Left ventricle myocardium inferior (tissue), 1 donor: ENCODE results near the gene AACS. TPM values are rescaled to one million over a fixed set of nuclear protein-coding genes. Genes with fewer than 3 reads are reported as not detected.
"Not testable (repeated sequence)": the region's sequence is repeated elsewhere in the genome, so short reads cannot be mapped to it uniquely, and the experiment has no call there.

Experiments
- DNase-seq: peaks from one replicate; pipeline ENCODE4 v3.0.0-alpha.2; 2020
- H3K27ac ChIP-seq: fragments of 200-600 bp; replicated peaks from 2 replicates; pipeline ENCODE4 v1.8.0; 2021
- H3K27me3 ChIP-seq: fragments of 200-600 bp; 2 replicates; pipeline ENCODE4 v1.8.0; 2021; ENCODE audit warnings: low read depth
- H3K36me3 ChIP-seq: fragments of 200-600 bp; 2 replicates; pipeline ENCODE4 v1.8.0; 2021
- H3K4me1 ChIP-seq: fragments of 200-600 bp; 2 replicates; pipeline ENCODE4 v1.8.0; 2021
- H3K4me3 ChIP-seq: fragments of 200-600 bp; 2 replicates; pipeline ENCODE4 v1.8.0; 2021; ENCODE audit warnings: mild to moderate bottlenecking, moderate library complexity
- H3K9me3 ChIP-seq: fragments of 200-600 bp; replicated peaks from 2 replicates; pipeline ENCODE4 v1.8.0; 2021
- intact Hi-C: fragments of 100-400 bp; cut with micrococcal nuclease; formaldehyde crosslinking; loops from one replicate; pipeline ENCODE4 v1.11.0; 2022
- total RNA-seq: library from RNA; stranded (reverse); fragmentation: NEBNext Ultra II Directional; extraction: Animal tissue kit (Norgen Biotek cat#: 25700); gene quantifications from one replicate; pipeline ENCODE4 v1.2.1, GENCODE V29; 2021
- TF ChIP-seq, protein P1 (sequence below): fragments of 200-600 bp; IDR thresholded peaks from 2 replicates; pipeline ENCODE4 v1.8.0; 2021; ENCODE audit warnings: antibody characterized with exemption, mild to moderate bottlenecking, borderline replicate concordance
- donor health status: DM: no; HTN: yes; CAD: no; lungs with severe emphysema.

Gene AACS
- total RNA-seq, 1 donor from 2014 or later = 11.5 TPM

DNA sequence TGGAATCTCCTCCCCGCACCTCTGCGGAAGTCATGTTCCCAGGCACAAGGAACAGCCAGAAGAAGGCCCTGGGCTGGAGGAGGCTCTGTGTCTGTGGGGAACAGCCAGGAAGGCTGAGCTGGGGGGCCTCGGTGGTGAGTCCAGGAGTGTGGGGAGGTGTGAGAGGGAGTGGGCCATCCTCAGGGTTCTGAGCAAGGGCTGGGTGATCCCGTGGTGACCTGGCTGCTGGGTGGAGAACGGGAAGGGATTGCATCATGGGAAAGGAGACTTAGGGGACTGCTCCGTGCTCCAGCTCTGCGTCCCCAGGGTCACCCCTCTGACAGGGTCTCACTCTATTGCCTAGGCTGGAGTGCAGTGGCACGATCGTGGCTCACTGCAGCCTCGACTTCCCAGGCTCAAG lies 13.8 kb downstream of the AACS start:
- Histone ChIP-seq H3K27me3 (no peaks in the 10 kb centered on the region), H3K36me3 (peaks cover 30% of the 10 kb centered on the region), H3K4me3 (no peak overlapping the region), H3K27ac (peak overlapping the region; percentile 71), H3K4me1 (no peaks in the 10 kb centered on the region), H3K9me3 (no peaks in the 10 kb centered on the region)
- DNase-seq = no peak
- TF ChIP-seq, protein P1, sequence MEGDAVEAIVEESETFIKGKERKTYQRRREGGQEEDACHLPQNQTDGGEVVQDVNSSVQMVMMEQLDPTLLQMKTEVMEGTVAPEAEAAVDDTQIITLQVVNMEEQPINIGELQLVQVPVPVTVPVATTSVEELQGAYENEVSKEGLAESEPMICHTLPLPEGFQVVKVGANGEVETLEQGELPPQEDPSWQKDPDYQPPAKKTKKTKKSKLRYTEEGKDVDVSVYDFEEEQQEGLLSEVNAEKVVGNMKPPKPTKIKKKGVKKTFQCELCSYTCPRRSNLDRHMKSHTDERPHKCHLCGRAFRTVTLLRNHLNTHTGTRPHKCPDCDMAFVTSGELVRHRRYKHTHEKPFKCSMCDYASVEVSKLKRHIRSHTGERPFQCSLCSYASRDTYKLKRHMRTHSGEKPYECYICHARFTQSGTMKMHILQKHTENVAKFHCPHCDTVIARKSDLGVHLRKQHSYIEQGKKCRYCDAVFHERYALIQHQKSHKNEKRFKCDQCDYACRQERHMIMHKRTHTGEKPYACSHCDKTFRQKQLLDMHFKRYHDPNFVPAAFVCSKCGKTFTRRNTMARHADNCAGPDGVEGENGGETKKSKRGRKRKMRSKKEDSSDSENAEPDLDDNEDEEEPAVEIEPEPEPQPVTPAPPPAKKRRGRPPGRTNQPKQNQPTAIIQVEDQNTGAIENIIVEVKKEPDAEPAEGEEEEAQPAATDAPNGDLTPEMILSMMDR = no peak
- intact Hi-C loops = no loop called here

DNA sequence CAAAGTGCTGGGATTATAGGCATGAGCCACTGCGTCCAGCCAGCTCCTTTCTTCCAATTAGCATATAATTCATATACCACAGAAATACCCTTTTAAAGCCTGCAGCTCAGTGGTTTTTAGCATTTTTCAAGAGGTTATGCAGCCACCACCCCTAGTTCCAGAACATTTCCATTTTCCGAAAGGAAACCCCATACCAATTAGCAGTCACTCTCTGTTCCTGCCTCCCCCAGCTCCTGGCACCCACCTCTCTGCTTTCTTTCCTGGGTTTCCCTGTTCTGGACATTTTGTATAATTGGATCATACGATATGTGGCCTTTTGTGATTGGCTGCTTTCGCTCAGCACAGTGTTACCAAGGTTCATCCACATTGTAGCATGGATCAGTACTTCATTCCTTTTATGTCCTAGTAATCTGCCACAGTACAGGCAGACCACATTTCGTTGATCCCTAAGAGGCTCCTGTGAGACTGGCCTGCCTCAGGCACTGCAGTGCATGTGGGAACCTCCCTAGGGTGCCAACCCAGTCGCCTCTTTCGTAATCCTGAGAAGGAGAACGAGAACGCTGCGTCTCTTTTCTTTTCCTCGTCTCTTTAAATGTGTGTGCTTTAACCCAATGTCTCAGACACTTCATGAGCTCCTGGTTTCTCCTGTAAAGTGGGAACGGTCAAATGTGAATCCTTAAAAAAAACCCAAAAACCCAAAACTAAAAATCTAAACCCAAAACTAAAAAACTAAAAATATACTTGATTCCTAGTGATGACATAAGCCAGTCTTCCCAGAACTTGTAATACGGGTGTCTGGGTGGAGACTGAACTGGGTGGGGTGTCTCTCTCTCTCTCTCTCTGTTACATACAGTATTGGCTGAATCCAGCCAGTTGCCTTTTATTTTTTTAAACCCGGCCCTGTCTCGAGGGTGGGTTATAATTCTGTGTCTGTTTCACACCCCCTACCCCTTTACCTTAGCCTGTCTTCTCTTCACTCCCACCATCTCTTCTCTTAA lies 14.7 kb downstream of the AACS start:
- no peak overlapping the region for H3K4me3 ChIP-seq
- TF ChIP-seq, protein P1 = no peak
- no peaks in the 10 kb centered on the region for H3K4me1 ChIP-seq
- H3K27me3 ChIP-seq = no peaks in the 10 kb centered on the region
- intact Hi-C loops = no loop called here
- peak; percentile 54 for DNase-seq
- H3K36me3 ChIP-seq = peaks cover 31% of the 10 kb centered on the region
- peak overlapping the region; percentile 71 for H3K27ac ChIP-seq
- no peaks in the 10 kb centered on the region for H3K9me3 ChIP-seq

DNA sequence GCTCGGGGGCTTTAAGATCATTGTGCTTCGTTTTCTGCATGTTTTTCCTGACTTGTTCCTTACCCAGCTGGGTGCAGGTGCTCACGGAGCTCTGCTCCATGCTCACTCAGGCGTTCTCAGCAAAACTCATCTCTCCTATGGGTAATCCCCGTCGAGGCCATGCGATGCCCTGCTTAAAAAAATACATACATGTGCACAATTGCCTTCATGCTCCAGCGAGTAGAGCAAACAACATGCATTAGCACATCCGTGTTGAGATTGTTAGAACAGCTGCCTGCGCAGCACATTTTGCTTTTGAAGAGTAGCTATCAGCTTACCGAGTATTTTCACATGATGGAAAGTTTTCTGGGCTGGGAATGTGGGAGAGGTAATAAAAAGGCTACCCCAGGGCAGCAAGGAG lies 16.2 kb downstream of the AACS start:
- Histone ChIP-seq H3K9me3 (no peaks in the 10 kb centered on the region), H3K4me1 (no peaks in the 10 kb centered on the region), H3K27ac (no peak overlapping the region), H3K36me3 (peaks cover 35% of the 10 kb centered on the region), H3K4me3 (no peak overlapping the region), H3K27me3 (no peaks in the 10 kb centered on the region)
- intact Hi-C loops = no loop called here
- TF ChIP-seq, protein P1 = no peak
- DNase-seq = no peak

DNA sequence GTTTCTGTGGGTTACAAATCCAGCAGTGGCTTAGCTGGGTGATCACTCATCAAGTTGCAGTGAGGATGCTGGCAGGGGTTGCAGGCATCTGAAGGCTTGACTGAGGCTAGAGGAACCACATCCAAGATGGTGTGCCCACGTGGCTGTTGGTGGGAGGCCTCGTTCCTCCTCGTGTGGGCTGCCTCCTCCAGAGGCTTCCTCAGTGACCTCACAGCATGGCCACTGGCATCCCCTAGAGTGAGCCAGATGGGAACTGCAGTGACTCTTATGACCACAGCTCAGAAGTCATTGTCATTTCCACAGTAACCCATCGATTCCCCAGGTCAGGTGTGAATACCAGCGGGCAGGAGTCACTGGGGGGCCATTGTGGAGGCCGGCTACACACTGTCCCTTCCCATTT lies 17.8 kb downstream of the AACS start:
- no peak for DNase-seq
- TF ChIP-seq, protein P1 = no peak
- Histone ChIP-seq H3K9me3 (no peaks in the 10 kb centered on the region), H3K27me3 (no peaks in the 10 kb centered on the region), H3K4me3 (no peak overlapping the region), H3K27ac (no peak overlapping the region), H3K36me3 (peaks cover 34% of the 10 kb centered on the region), H3K4me1 (no peaks in the 10 kb centered on the region)
- intact Hi-C loops = no loop called here

DNA sequence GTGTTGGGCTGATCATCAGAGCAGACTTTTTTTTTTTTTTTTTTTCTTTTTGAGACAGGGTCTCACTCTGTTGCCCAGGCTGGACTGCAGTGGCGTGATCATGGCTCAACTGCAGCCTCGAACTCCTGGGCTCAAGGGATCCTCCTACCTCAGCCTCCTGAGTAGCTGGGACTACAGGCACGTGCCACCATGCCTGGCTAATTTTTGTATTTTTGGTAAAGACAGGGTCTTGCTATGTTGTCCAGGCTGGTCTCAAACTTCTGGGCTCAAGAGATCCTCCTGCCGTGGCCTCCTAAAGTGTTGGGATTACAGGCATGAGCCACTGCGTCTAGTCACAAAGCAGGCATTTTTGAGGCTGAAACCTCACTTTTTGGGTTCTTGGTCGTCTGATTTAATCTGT lies 23.0 kb downstream of the AACS start:
- H3K27ac ChIP-seq, H3K4me3 ChIP-seq, H3K27me3 ChIP-seq, DNase-seq, H3K9me3 ChIP-seq, intact Hi-C loops: not testable (repeated sequence)
- Histone ChIP-seq H3K36me3 (peaks cover 53% of the 10 kb centered on the region), H3K4me1 (peaks cover 13% of the 10 kb centered on the region)

DNA sequence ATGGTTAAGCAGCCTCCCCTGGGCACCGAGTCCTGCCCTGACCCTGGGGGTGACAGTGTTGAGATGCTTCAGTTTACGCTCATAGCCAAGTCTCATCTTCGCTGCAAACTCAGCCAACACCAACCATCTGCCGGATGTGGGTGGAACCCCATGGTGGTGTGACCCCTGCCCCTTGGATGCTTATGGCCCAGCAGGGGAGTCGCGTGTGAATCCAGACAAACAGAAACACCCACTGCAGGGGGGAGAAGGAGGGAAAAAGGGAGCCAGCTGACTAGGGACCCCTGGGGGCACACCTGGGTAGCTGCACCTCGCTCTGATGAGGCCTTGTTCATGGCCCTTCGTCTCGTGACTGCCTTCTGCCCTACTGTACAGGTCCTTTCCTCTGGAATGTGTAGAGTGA lies 23.8 kb downstream of the AACS start:
- no peaks in the 10 kb centered on the region for H3K9me3 ChIP-seq
- H3K4me1 ChIP-seq = peaks cover 13% of the 10 kb centered on the region
- H3K4me3 ChIP-seq = no peak overlapping the region
- no peak for DNase-seq
- TF ChIP-seq, protein P1 = no peak
- intact Hi-C loops = no loop called here
- H3K36me3 ChIP-seq = peaks cover 53% of the 10 kb centered on the region
- no peak overlapping the region for H3K27ac ChIP-seq
- H3K27me3 ChIP-seq = no peaks in the 10 kb centered on the region
